ENCODE data around the gene NRXN3. TPM values are rescaled to one million over a fixed set of nuclear protein-coding genes. Genes with fewer than 3 reads are reported as not detected.

NRXN3 gene
- total RNA-seq, 2 experiments from 2014 or later = not detected

- CTCF ChIA-PET = no interaction called here
- Mint-ChIP-seq H3K9me3 (ENCODE audit: low read depth) (no peaks in the 10 kb centered on the region), H3K4me1 (no peaks in the 10 kb centered on the region), H3K27ac (no peak overlapping the region), H3K36me3 (no peaks in the 10 kb centered on the region), H3K4me3 (no peak overlapping the region), H3K27me3 (no peaks in the 10 kb centered on the region)
- no peak for DNase-seq
- no peak for ATAC-seq
These were observed 1205.2 kb downstream of the NRXN3 start for GRCh38 chr14:79375356-79375755.

DNA sequence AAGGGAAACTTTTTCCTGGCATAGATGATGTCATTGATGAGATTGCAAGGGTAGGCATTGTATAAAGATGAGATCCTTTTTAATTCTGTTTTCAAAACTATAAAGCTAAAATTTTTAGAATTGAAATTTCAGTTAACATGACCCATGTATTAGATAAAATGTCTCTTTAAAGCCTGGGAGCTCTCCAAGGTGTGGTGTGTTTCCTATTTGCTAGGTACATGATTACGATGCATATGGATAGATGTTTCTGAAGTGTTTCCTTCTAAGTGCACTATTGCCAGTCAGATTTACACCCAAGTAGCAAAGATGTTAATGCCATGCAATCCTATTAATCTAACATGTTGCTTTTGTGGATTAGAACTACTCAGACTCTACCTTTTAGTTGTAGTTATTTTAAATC lies 1206.4 kb downstream of the NRXN3 start:
- no peak for DNase-seq
- CTCF ChIA-PET = no interaction called here
- Mint-ChIP-seq H3K4me1 (no peaks in the 10 kb centered on the region), H3K36me3 (no peaks in the 10 kb centered on the region), H3K27me3 (no peaks in the 10 kb centered on the region), H3K27ac (no peak overlapping the region), H3K9me3 (ENCODE audit: low read depth) (peaks cover 3% of the 10 kb centered on the region), H3K4me3 (no peak overlapping the region)
- no peak for ATAC-seq

- DNase-seq (no peak), ATAC-seq (no peak)
- Mint-ChIP-seq H3K27me3 (no peaks in the 10 kb centered on the region), H3K27ac (no peak overlapping the region), H3K36me3 (no peaks in the 10 kb centered on the region), H3K4me3 (no peak overlapping the region), H3K4me1 (no peaks in the 10 kb centered on the region), H3K9me3 (ENCODE audit: low read depth) (peaks cover 3% of the 10 kb centered on the region)
- CTCF ChIA-PET = no interaction called here
These were observed 1207.8 kb downstream of the NRXN3 start for GRCh38 chr14:79378020-79378419.

DNA sequence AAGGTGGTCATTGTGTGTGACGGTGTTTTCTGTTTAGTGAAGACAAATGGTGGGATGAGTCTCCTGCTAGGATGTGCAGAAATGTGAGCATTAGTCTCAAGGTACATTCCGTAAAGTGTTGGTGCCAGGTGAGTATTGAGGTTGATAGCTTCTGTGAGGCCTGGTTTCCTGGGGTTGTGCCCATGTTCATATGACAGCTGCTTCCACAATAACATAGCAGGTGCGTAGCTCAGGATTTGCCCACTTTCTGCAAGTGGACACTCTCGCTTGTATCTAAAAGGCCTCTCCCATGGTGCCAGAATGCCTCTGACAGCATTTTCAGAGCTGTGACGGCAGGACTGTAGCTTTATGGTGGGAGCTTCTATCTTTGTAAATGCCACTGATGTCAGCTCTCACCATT lies 1209.1 kb downstream of the NRXN3 start:
- H3K27ac Mint-ChIP-seq = no peak overlapping the region
- no peak overlapping the region for H3K4me3 Mint-ChIP-seq
- H3K27me3 Mint-ChIP-seq = no peaks in the 10 kb centered on the region
- CTCF ChIA-PET = no interaction called here
- no peaks in the 10 kb centered on the region for H3K4me1 Mint-ChIP-seq
- no peaks in the 10 kb centered on the region for H3K36me3 Mint-ChIP-seq
- DNase-seq = no peak
- no peak for ATAC-seq
- peaks cover 4% of the 10 kb centered on the region for H3K9me3 Mint-ChIP-seq (ENCODE audit: low read depth)

DNA sequence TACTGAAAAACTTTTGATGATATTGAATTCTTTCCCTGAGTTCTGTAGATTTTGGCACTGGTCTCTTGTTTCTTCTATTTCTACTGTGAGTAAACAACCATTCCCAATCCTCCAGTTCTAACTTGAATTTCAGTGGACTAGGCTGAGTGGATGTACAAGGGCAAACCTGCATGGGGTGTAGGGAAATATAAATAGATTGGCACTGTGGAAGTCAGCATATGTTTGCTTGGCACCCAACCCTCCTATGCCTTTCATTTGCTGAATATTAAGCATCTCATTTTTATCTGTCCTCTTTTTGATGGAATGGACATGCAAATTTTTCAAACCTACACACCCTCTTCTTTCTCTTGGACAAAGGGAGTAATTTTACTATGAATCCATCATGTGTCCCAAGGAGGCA lies 1212.9 kb downstream of the NRXN3 start:
- Mint-ChIP-seq H3K27ac (no peak overlapping the region), H3K27me3 (no peaks in the 10 kb centered on the region), H3K4me3 (no peak overlapping the region), H3K4me1 (no peaks in the 10 kb centered on the region), H3K36me3 (no peaks in the 10 kb centered on the region), H3K9me3 (ENCODE audit: low read depth) (peaks cover 6% of the 10 kb centered on the region)
- CTCF ChIA-PET = no interaction called here
- ATAC-seq (no peak), DNase-seq (no peak)

GRCh38 chr14:79383475-79383874 lies 1213.3 kb downstream of the NRXN3 start:
- H3K27ac Mint-ChIP-seq = no peak overlapping the region
- no peaks in the 10 kb centered on the region for H3K36me3 Mint-ChIP-seq
- no peak overlapping the region for H3K4me3 Mint-ChIP-seq
- CTCF ChIA-PET = no interaction called here
- ATAC-seq = no peak
- peaks cover 7% of the 10 kb centered on the region for H3K9me3 Mint-ChIP-seq (ENCODE audit: low read depth)
- DNase-seq = no peak
- H3K27me3 Mint-ChIP-seq = no peaks in the 10 kb centered on the region
- no peaks in the 10 kb centered on the region for H3K4me1 Mint-ChIP-seq

- Mint-ChIP-seq H3K36me3 (no peaks in the 10 kb centered on the region), H3K4me1 (no peaks in the 10 kb centered on the region), H3K4me3 (no peak overlapping the region), H3K27me3 (no peaks in the 10 kb centered on the region), H3K27ac (no peak overlapping the region), H3K9me3 (ENCODE audit: low read depth) (peaks cover 10% of the 10 kb centered on the region)
- CTCF ChIA-PET = no interaction called here
- ATAC-seq (no peak), DNase-seq (no peak)
These were observed 1224.9 kb downstream of the NRXN3 start for GRCh38 chr14:79395061-79395460.

DNA sequence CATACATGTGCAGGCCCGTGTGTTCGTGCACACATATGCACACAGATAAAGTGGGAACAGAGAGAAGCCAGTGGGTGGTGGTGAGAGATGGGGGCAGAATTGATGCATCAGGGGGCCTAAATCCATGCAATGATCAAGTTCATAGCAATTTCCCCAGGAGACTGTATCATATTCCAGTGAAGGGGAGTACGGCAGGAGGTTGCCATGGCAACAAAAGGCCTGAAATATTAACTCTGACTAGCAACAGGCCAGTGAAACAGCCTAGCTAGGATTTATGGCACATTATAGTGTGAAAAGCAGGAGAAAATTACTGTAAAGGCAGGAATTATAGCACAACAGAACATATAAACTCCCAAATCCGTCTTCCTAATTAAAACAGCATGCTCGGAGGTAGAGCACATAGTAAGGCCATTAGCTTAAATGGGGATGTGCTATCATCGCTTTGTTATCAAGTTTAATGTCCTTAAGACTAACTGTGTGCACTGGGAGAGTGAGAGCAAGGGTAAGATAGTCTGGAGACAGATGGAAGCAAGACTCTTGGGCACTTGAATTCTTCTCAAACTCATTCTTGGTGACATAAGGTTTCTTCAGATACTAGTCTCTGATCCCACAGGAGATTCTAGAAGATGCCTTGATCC lies 1234.8 kb downstream of the NRXN3 start:
- no peak for DNase-seq
- no peak for ATAC-seq
- no peaks in the 10 kb centered on the region for H3K4me1 Mint-ChIP-seq
- CTCF ChIA-PET = no interaction called here
- H3K4me3 Mint-ChIP-seq = no peak overlapping the region
- no peaks in the 10 kb centered on the region for H3K36me3 Mint-ChIP-seq
- H3K27me3 Mint-ChIP-seq = no peaks in the 10 kb centered on the region
- H3K9me3 Mint-ChIP-seq (ENCODE audit: low read depth) = peaks cover 2% of the 10 kb centered on the region
- no peak overlapping the region for H3K27ac Mint-ChIP-seq

DNA sequence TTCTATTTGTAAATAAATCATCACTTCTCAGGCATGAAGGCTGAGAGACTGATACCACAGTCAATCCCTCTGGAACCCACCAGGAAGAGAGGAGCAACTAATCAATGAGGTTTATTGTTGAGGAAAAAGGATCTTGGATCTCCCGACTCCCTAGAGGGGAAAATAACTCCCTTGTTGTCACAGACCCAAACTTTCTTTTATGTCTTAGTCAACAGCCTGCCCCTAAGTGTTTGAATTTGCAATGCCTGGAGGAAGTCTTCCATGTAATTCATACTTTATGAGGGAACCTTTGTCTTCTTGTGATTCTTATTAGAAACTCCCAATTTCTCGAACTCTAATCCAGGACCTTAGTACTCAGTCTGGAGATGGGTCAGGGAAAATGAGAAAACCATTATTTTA lies 1235.3 kb downstream of the NRXN3 start:
- peaks cover 2% of the 10 kb centered on the region for H3K9me3 Mint-ChIP-seq (ENCODE audit: low read depth)
- H3K4me1 Mint-ChIP-seq = no peaks in the 10 kb centered on the region
- H3K27ac Mint-ChIP-seq = no peak overlapping the region
- no peaks in the 10 kb centered on the region for H3K27me3 Mint-ChIP-seq
- H3K36me3 Mint-ChIP-seq = no peaks in the 10 kb centered on the region
- CTCF ChIA-PET = no interaction called here
- ATAC-seq (no peak), DNase-seq (no peak)
- no peak overlapping the region for H3K4me3 Mint-ChIP-seq

GRCh38 chr14:79407572-79407971 lies 1237.4 kb downstream of the NRXN3 start:
- CTCF ChIA-PET = no interaction called here
- Mint-ChIP-seq H3K36me3 (no peaks in the 10 kb centered on the region), H3K27ac (no peak overlapping the region), H3K27me3 (no peaks in the 10 kb centered on the region), H3K4me3 (no peak overlapping the region), H3K9me3 (ENCODE audit: low read depth) (no peaks in the 10 kb centered on the region), H3K4me1 (no peaks in the 10 kb centered on the region)
- no peak for ATAC-seq
- DNase-seq = no peak

- Mint-ChIP-seq H3K9me3 (ENCODE audit: low read depth) (no peaks in the 10 kb centered on the region), H3K27ac (no peak overlapping the region), H3K4me1 (no peaks in the 10 kb centered on the region), H3K27me3 (no peaks in the 10 kb centered on the region), H3K36me3 (no peaks in the 10 kb centered on the region), H3K4me3 (no peak overlapping the region)
- CTCF ChIA-PET = no interaction called here
- DNase-seq (no peak), ATAC-seq (no peak)
These were observed 1238.5 kb downstream of the NRXN3 start for GRCh38 chr14:79408696-79409095.

DNA sequence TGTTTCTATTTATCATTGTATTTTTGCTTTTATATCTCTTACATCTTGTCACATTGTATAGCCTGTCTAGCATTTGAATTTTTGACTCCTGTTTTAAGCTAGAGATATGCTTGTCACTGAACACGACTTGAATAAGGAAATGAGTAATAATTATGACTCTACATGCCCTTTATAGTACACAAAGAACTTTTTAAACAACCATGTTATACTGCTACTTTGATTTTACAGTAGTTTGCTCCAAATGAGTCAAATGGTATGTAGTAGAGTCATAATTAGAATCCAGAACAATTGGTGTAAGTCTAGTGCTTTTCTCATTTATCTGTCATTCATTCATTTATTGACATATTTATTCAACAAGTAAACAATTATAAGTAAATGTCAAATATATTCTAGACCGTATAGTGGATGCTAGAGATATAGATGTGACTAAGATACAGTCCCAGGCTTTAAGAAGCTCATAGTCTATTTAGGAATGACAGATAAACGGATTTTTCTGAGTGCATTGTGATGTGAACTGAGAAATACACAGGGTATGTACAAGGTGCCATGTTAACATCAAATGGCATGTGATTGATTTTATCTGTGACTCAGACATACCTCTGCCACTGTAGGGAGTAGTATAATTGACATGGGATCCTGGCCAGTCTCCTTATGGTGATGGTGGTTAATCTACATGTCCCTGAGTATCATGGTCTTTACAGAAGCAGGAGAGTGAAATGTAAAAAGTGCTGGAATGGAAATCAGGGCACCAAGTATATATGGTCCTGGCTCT lies 1241.4 kb downstream of the NRXN3 start:
- CTCF ChIA-PET = no interaction called here
- no peak overlapping the region for H3K27ac Mint-ChIP-seq
- H3K27me3 Mint-ChIP-seq = no peaks in the 10 kb centered on the region
- no peaks in the 10 kb centered on the region for H3K36me3 Mint-ChIP-seq
- no peaks in the 10 kb centered on the region for H3K4me1 Mint-ChIP-seq
- no peak overlapping the region for H3K4me3 Mint-ChIP-seq
- no peak for DNase-seq
- H3K9me3 Mint-ChIP-seq (ENCODE audit: low read depth) = no peaks in the 10 kb centered on the region
- ATAC-seq = no peak

DNA sequence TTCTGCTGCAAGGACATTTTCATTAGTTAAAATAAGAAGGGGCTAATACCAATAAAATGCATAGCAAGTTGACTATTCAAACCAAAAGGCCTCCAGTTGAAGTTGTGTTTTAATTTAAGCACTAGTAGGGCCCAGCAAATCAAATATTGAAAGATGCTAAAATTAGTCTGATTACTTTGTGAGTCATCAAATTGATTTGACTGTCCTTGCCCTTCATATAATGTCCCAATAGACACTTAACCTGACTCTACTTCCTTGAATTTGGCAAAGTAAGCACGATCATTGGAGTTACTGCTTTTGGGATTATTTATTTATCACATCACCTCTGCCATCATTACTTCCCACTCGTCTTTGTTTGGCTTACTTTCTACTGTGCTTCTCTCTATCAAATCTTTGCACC lies 1242.6 kb downstream of the NRXN3 start:
- ATAC-seq (no peak), DNase-seq (no peak)
- Mint-ChIP-seq H3K27ac (no peak overlapping the region), H3K4me3 (no peak overlapping the region), H3K9me3 (ENCODE audit: low read depth) (peaks cover 2% of the 10 kb centered on the region), H3K27me3 (no peaks in the 10 kb centered on the region), H3K36me3 (no peaks in the 10 kb centered on the region), H3K4me1 (no peaks in the 10 kb centered on the region)
- CTCF ChIA-PET = no interaction called here

GRCh38 chr14:79413734-79414428 lies 1243.7 kb downstream of the NRXN3 start:
- no peaks in the 10 kb centered on the region for H3K4me1 Mint-ChIP-seq
- no peaks in the 10 kb centered on the region for H3K27me3 Mint-ChIP-seq
- DNase-seq (no peak), ATAC-seq (no peak)
- CTCF ChIA-PET = no interaction called here
- H3K9me3 Mint-ChIP-seq (ENCODE audit: low read depth) = peaks cover 3% of the 10 kb centered on the region
- no peaks in the 10 kb centered on the region for H3K36me3 Mint-ChIP-seq
- no peak overlapping the region for H3K4me3 Mint-ChIP-seq
- H3K27ac Mint-ChIP-seq = no peak overlapping the region

Data from activated CD8-positive, alpha-beta memory T cell treated with anti-CD3 and anti-CD28 coated beads, Interleukin-2, amount 10 ng/mL, durations not matched to agents 7 days and 5 days (primary cell).